HG03159 (cell line): ENCODE measurements around the gene PIP5K1A.
"Not testable (repeated sequence)": the region's sequence is repeated elsewhere in the genome, so short reads cannot be mapped to it uniquely, and the experiment has no call there.

Experiments
- ATAC-seq: cut with Tn5 transposase; IDR thresholded peaks from one replicate; pipeline ENCODE4 v1.9.1; 2021; ENCODE audit warnings: mild to moderate bottlenecking, moderate library complexity; ENCODE audit not compliant: unreplicated experiment

The PIP5K1A gene

GRCh38 chr1:151251656-151252470, 53.5 kb downstream of the PIP5K1A start:
- ATAC-seq: no peak

GRCh38 chr1:151254217-151255213, 56.2 kb downstream of the PIP5K1A start, which contains the start of gene PSMD4:
Gene PSMD4, plus strand, starts transcription at chr1:151254734. Its CDS starts 49 bp downstream, at chr1:151254783.
- peak; percentile 92 for ATAC-seq

- no peak for ATAC-seq
Measured at GRCh38 chr1:151255381-151255780, 57.0 kb downstream of the PIP5K1A start.

- ATAC-seq: no peak
Measured at GRCh38 chr1:151259351-151259750, 61.0 kb downstream of the PIP5K1A start.

- no peak for ATAC-seq
Measured at GRCh38 chr1:151265446-151266236, 67.3 kb downstream of the PIP5K1A start.

GRCh38 chr1:151266315-151266714, 68.0 kb downstream of the PIP5K1A start:
- no peak for ATAC-seq

- no peak for ATAC-seq
Measured at GRCh38 chr1:151266821-151267220, 68.5 kb downstream of the PIP5K1A start.

- ATAC-seq: no peak
Measured at GRCh38 chr1:151267760-151268159, 69.4 kb downstream of the PIP5K1A start.

GRCh38 chr1:151273924-151274466, 75.6 kb downstream of the PIP5K1A start:
- no peak for ATAC-seq

- ATAC-seq: not testable (repeated sequence)
Measured at GRCh38 chr1:151275341-151275740, 77.0 kb downstream of the PIP5K1A start.

- ATAC-seq: no peak
Measured at GRCh38 chr1:151277249-151277648, 78.9 kb downstream of the PIP5K1A start.

- peak; percentile 33 for ATAC-seq
Measured at GRCh38 chr1:151281225-151281968, 83.0 kb downstream of the PIP5K1A start.

GRCh38 chr1:151281969-151282882, 83.9 kb downstream of the PIP5K1A start, which contains the start of gene ZNF687:
Gene ZNF687, plus strand, starts transcription at chr1:151282299. Its CDS starts 3,993 bp downstream, at chr1:151286292.
- peak; percentile 87 for ATAC-seq

GRCh38 chr1:151282883-151283725, 84.8 kb downstream of the PIP5K1A start:
- no peak for ATAC-seq

- ATAC-seq: no peak
Measured at GRCh38 chr1:151284013-151284577, 85.7 kb downstream of the PIP5K1A start.

- no peak for ATAC-seq
Measured at GRCh38 chr1:151286619-151287340, 88.4 kb downstream of the PIP5K1A start.

- ATAC-seq: no peak
Measured at GRCh38 chr1:151287341-151287699, 89.0 kb downstream of the PIP5K1A start.
